ENCODE results near the gene EEF1G.
"Not testable (repeated sequence)": the region's sequence is repeated elsewhere in the genome, so short reads cannot be mapped to it uniquely, and the experiment has no call there.

Gene EEF1G

DNA sequence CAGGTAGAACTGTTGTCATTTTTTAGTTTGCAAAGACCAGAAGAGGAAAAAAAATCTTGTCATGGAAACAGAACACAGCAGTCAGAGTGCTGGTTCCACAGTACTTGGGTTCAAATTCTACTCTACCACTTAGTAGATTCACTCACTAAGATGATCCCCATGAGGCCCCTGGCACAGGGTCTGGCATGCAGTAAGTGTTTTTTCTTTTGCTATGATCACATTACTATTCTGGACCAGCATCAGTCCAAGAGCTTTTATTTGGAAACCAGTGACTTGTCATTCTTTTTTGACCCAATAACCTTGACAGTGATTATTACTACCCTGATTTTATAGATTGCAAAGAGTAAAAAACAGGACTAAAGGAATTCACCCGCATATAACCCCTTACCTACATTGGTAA lies 4.1 kb downstream of the EEF1G start:
- in situ Hi-C loops (cut with MboI; ENCODE audit: low sequenced_read_pairs, unreplicated experiment) = no loop called here
- DNase-seq (ENCODE audit: low spot score) = no peak
- TF ChIP-seq, protein P1, sequence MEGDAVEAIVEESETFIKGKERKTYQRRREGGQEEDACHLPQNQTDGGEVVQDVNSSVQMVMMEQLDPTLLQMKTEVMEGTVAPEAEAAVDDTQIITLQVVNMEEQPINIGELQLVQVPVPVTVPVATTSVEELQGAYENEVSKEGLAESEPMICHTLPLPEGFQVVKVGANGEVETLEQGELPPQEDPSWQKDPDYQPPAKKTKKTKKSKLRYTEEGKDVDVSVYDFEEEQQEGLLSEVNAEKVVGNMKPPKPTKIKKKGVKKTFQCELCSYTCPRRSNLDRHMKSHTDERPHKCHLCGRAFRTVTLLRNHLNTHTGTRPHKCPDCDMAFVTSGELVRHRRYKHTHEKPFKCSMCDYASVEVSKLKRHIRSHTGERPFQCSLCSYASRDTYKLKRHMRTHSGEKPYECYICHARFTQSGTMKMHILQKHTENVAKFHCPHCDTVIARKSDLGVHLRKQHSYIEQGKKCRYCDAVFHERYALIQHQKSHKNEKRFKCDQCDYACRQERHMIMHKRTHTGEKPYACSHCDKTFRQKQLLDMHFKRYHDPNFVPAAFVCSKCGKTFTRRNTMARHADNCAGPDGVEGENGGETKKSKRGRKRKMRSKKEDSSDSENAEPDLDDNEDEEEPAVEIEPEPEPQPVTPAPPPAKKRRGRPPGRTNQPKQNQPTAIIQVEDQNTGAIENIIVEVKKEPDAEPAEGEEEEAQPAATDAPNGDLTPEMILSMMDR (IDR thresholded peaks at IDR 0.05; ENCODE audit: borderline replicate concordance, control extremely low read depth, extremely low read depth, insufficient read depth, missing control alignments) = no peak

DNA sequence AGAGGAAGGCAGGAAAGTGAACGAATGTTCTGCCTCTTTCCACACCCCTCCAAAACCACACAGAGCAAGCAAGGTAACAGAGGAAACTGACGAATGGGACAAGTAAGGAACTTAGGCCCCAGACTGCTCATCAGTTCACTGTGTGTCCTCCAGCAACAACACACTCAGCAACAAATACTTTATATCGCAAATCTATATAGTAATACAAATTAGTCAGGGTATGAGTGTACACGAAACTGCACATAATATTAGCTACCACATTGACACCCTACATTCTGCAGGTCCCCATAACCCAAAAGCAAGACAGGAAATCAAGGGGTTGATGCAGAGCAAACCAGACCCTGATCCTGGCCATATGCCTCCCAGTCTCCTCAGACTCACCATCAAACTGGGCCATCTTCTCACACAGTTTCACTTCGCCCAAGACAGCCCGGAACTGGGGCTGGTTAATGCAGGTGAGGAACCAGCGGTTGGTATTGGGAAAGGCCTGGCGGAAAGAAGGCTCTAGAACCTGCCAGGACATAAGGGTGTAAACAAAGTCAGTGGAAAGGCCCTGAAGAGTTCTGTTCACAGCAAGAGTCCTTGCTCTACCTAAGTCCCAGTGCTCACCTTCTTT lies 6.6 kb downstream of the EEF1G start:
- no peak for DNase-seq (ENCODE audit: low spot score)
- TF ChIP-seq, protein P1 (IDR thresholded peaks at IDR 0.05; ENCODE audit: borderline replicate concordance, control extremely low read depth, extremely low read depth, insufficient read depth, missing control alignments) = no peak
- in situ Hi-C loops (cut with MboI; ENCODE audit: low sequenced_read_pairs, unreplicated experiment) = no loop called here

DNA sequence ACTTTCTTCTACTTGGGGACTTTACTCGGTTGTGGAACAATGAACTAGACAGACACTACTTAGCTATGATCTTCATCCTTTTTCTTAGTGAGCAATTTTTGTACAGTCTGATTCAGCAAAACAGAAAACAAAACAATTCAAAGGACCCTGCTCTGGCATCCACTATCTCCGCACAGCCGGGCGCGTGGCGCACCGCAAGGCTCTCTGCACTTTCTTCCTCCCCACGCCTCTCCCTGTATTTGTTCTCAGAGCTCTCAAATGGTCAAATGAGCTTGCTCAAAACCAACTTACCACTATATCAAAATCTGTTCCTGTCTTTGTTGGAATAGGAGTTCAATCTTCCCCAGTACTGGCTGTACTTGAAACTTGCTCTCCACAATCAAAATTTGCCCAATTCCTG lies 7.4 kb downstream of the EEF1G start:
- TF ChIP-seq, protein P1 (IDR thresholded peaks at IDR 0.05; ENCODE audit: borderline replicate concordance, control extremely low read depth, extremely low read depth, insufficient read depth, missing control alignments) = no peak
- in situ Hi-C loops (cut with MboI; ENCODE audit: low sequenced_read_pairs, unreplicated experiment) = no loop called here
- no peak for DNase-seq (ENCODE audit: low spot score)

DNA sequence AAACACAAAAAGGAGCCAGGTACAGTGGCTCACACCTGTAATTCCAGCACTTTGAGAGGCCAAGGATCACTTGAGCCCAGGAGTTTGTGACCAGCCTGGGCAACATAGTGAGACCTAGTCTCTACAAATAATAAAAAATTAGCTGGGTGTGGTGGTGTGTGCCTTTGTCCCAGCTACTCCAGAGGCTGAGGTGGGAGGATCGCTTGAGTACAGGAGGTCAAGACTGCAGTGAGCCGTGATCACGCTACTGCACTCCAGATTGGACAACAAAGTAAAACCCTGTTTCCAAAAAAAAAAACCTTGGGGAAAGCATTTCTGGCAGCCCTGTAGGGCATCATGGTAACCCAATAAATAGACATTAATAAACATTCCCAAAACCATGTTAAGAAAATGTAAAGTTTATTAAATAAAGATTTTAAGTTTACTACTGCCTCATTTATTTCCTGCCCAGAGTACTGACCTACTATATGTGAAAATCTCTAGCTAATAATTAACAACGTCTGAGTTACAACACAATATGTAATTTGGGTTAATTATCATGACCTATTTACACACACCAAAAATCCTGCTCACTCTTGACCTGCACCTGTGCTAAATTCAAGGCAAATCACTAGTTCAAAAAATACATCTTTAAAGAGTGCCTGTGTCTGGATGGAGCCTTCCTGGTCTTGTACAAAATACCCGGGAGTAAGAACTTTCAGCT lies 8.4 kb downstream of the EEF1G start:
- TF ChIP-seq, protein P1 (IDR thresholded peaks at IDR 0.05; ENCODE audit: borderline replicate concordance, control extremely low read depth, extremely low read depth, insufficient read depth, missing control alignments) = no peak
- in situ Hi-C loops (cut with MboI; ENCODE audit: low sequenced_read_pairs, unreplicated experiment) = no loop called here
- DNase-seq (ENCODE audit: low spot score) = no peak

DNA sequence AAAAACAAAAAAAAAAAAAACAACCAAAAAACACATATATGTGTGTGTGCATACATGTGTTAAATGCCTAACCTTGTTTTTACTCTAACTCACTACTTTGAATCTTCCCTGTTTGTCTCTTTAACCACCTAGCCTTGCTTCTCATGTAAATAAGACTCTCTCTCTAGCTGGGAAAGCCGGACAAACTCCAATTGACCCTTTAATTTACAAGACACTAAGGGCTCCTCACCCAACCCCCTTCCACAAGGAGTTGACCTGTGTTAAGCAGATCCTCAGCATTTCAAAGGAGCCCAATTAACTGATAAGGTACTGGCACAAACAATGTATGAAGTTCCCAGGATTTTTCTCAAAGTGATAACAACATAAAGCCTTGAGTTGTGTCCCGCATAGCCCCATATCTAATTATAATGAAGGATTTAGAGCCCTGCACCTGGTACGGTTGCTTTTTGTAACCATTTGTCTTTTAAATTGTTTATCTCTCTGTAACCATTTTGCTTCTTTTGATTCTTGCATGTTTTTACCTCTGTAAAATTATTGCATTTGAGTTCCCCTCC lies 11.9 kb downstream of the EEF1G start:
- DNase-seq (ENCODE audit: low spot score); in situ Hi-C loops (cut with MboI; ENCODE audit: low sequenced_read_pairs, unreplicated experiment): not testable (repeated sequence)

DNA sequence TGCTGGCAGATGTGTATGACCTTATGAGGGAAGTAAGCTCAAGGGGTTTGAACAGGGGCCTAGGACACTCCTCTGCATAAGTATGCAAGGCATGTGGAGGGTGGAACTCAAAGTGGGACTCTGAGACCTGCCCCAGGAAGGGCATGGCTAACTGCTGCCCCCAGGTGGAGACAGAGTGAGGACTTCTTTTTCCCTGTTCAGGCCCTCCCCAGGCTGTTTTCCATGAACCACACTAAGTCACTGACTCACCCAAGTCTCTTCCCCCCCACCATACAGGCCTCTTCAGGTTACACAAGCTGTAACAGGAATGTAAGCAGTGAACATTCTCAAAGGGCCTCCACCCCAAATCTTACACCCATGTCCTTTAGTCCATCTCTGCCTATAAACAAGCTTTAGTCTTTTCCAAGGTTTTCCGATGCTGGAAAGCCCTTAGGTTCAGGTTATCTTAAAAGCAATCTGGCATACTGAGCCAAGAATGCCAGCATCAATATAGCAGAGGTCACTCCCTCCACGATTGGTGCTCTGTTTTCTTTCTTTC lies 13.1 kb downstream of the EEF1G start:
- in situ Hi-C loops (cut with MboI; ENCODE audit: low sequenced_read_pairs, unreplicated experiment) = no loop called here
- no peak for DNase-seq (ENCODE audit: low spot score)

DNA sequence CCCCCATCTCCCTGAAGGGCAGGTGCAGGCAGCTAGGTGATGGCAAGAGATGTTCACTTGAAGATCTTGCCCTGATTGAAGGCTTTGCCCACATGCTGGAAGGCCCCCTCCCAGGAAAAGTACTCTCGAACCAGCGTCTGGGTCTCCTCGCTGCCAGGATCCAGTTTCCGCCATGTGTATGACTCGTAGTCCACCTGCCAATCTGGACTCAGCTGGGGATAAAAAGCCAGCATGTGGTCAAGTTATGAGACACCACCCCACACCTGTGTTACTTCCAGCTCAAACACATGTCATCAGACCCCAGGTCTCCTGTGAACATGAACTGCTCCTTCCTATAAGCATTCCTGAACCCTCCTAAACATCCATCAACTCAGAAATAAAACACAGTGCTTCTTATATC lies 14.1 kb downstream of the EEF1G start:
- in situ Hi-C loops (cut with MboI; ENCODE audit: low sequenced_read_pairs, unreplicated experiment); DNase-seq (ENCODE audit: low spot score): not testable (repeated sequence)

More for the DNA sequence above, 13.1 kb downstream of the EEF1G start:
- TF ChIP-seq, protein P1 (IDR thresholded peaks at IDR 0.05; ENCODE audit: borderline replicate concordance, control extremely low read depth, extremely low read depth, insufficient read depth, missing control alignments) = peak; percentile 65

Data from GM13976 (cell line).